A549 (cell line): ENCODE data around the gene CDKN1A. TPM values are rescaled to one million over a fixed set of nuclear protein-coding genes. Genes with fewer than 3 reads are reported as not detected.

Experiments
- ATAC-seq, 2 experiments: fragments of 200-7000 bp in 1 of 2; fragments of >200 bp in 1 of 2; cut with Nextera tagmentation in 1 of 2; cut with Tn5 transposase in 1 of 2; 3 replicates each; pipeline versions ENCODE4 v1.8.0 to v1.9.1; 2018 to 2020; ENCODE audit warnings: mild to moderate bottlenecking in 1 of 2, moderate library complexity in 1 of 2
- CTCF ChIA-PET: fragments of 300-600 bp; sonication (Branson Sonifier 250); formaldehyde crosslinking; extraction: SDS; loops from one replicate; lab custom pipeline; 2021; ENCODE audit warnings: antibody characterized with exemption, inconsistent platforms; lab: Yijun Ruan, JAX
- POLR2A ChIA-PET: fragments of 350-600 bp; formaldehyde crosslinking; extraction: SDS; loops from one replicate; lab custom pipeline; 2021; ENCODE audit warnings: antibody characterized with exemption, inconsistent platforms; lab: Yijun Ruan, JAX
- DNase-seq, 2 experiments: peaks; one replicate each; pipeline versions ENCODE4 v3.0.0 to v3.0.0-alpha.2; 2011 to 2016; ENCODE audit warnings: low read depth in 1 of 2, low spot score in 1 of 2
- FAIRE-seq: peaks from 2 replicates; lab custom pipeline; 2011; peaks lifted over from hg19 to GRCh38; lab: Jason Lieb, UNC
- H3K27ac ChIP-seq, 2 experiments: fragments of >200 bp; sonication (Bioruptor Twin); formaldehyde crosslinking; 3 replicates each; pipeline ENCODE4 v1.5.1; 2016 to 2017
- H3K4me1 ChIP-seq: fragments of >200 bp; sonication (Bioruptor Twin); formaldehyde crosslinking; 3 replicates; pipeline ENCODE4 v1.6.1; 2016
- H3K4me2 ChIP-seq: fragments of >200 bp; sonication (Bioruptor Twin); formaldehyde crosslinking; 3 replicates; pipeline ENCODE4 v1.6.1; 2016
- H3K4me3 ChIP-seq: fragments of >200 bp; sonication (Bioruptor Twin); formaldehyde crosslinking; 3 replicates; pipeline ENCODE4 v1.5.1; 2016
- H3K9me3 ChIP-seq: fragments of >200 bp; sonication (Bioruptor Twin); formaldehyde crosslinking; 3 replicates; pipeline ENCODE4 v1.6.1; 2016
- BHLHE40 ChIP-seq: IDR thresholded peaks from 2 replicates; pipeline ENCODE4 v1.6.1; 2012; ENCODE audit warnings: low read depth, low read length, inconsistent platforms
- CBX8 ChIP-seq: fragments of 200-600 bp; sonication (generic); IDR thresholded peaks from 2 replicates; pipeline ENCODE4 v1.6.1; 2016
- EP300 ChIP-seq, 2 experiments: fragments of >200 bp; sonication (Bioruptor Twin); formaldehyde crosslinking; IDR thresholded peaks; 2 replicates in 1 of 2; 3 replicates in 1 of 2; pipeline ENCODE4 v1.6.1; 2016 to 2017
- ESRRA ChIP-seq: fragments of 150-350 bp; IDR thresholded peaks from 2 replicates; pipeline ENCODE4 v1.6.1; 2014; ENCODE audit warnings: mild to moderate bottlenecking, low read length, borderline replicate concordance
- HOXA7 ChIP-seq: fragments of 250-450 bp; sonication (Bioruptor Pico); IDR thresholded peaks from 2 replicates; pipeline ENCODE4 v1.5.0; 2020; ENCODE audit warnings: mild to moderate bottlenecking, moderate library complexity
- JUNB ChIP-seq: fragments of >200 bp; sonication (Bioruptor Twin); formaldehyde crosslinking; IDR thresholded peaks from 2 replicates; pipeline ENCODE4 v1.6.1; 2016
- KDM1A ChIP-seq: fragments of 200-600 bp; sonication (generic); IDR thresholded peaks from 2 replicates; pipeline ENCODE4 v1.6.1; 2016; ENCODE audit warnings: low read depth, mild to moderate bottlenecking
- MYC ChIP-seq: IDR thresholded peaks from 2 replicates; pipeline ENCODE4 v1.6.1; 2012; ENCODE audit warnings: mild to moderate bottlenecking, inconsistent platforms, low read length, improper control_type of control experiment, borderline replicate concordance
- NR3C1 ChIP-seq: fragments of >200 bp; sonication (Bioruptor Twin); formaldehyde crosslinking; IDR thresholded peaks from 3 replicates; pipeline ENCODE4 v1.6.1; 2017
- POLR2AphosphoS2 ChIP-seq: conservative IDR thresholded peaks from 2 replicates; pipeline ENCODE4 v1.6.1; 2012; ENCODE audit warnings: low read length, improper control_type of control experiment, inconsistent platforms
- RAD21 ChIP-seq, 2 experiments: fragments of >200 bp in 1 of 2; sonication (Bioruptor Twin) in 1 of 2; formaldehyde crosslinking in 1 of 2; IDR thresholded peaks in 1 of 2; conservative IDR thresholded peaks in 1 of 2; 2 replicates in 1 of 2; 3 replicates in 1 of 2; pipeline ENCODE4 v1.6.1; 2012 to 2018; ENCODE audit warnings: inconsistent platforms in 1 of 2
- RFX5 ChIP-seq: fragments of 450-650 bp; IDR thresholded peaks from 2 replicates; pipeline ENCODE4 v1.7.1; 2014; ENCODE audit warnings: antibody characterized with exemption, mild to moderate bottlenecking, moderate library complexity
- SREBF2 ChIP-seq: fragments of 450-650 bp; IDR thresholded peaks from 2 replicates; pipeline ENCODE4 v1.6.1; 2014; ENCODE audit warnings: mild to moderate bottlenecking, moderate library complexity
- ZNF302 ChIP-seq: fragments of 250-450 bp; sonication (Bioruptor Pico); IDR thresholded peaks from 2 replicates; pipeline ENCODE4 v1.9.0; 2021; ENCODE audit warnings: inconsistent platforms, mild to moderate bottlenecking, moderate library complexity
- ZSCAN20 ChIP-seq: fragments of 250-450 bp; sonication (Bioruptor Pico); IDR thresholded peaks from 2 replicates; pipeline ENCODE4 v1.8.0; 2022; ENCODE audit warnings: mild to moderate bottlenecking, moderate library complexity
- WGBS: methylation state at CpG from one replicate; pipeline ENCODE4 v1.1.6; 2017; ENCODE audit errors: missing lambda C conversion rate; 5-methylcytosine and 5-hydroxymethylcytosine counted together
- polyA plus RNA-seq, 4 experiments: library from polyadenylated mRNA; depleted of rRNA in 3 of 4; stranded (reverse); fragments of >200 nt; fragmentation: RNase III in 1 of 4; extraction: RNeasy Plus Mini Kit Qiagen cat#74134 plus additional on column Dnase treatment in 1 of 4; gene quantifications; 2 replicates in 3 of 4; 3 replicates in 1 of 4; pipeline ENCODE4 v1.2.3, GENCODE V29; 2011 to 2017
- TF ChIP-seq, protein P1 (sequence below): IDR thresholded peaks from 2 replicates; pipeline ENCODE4 v1.6.1; 2012
- TF ChIP-seq, protein P2 (sequence below): IDR thresholded peaks from 2 replicates; pipeline ENCODE4 v1.6.1; 2012; ENCODE audit warnings: low read depth, borderline replicate concordance
- TF ChIP-seq, protein P3 (sequence below): fragments of 250-450 bp; sonication (Bioruptor Pico); IDR thresholded peaks from 2 replicates; pipeline ENCODE4 v1.5.0; 2021; ENCODE audit warnings: mild to moderate bottlenecking, moderate library complexity, borderline replicate concordance
- TF ChIP-seq, protein P4 (sequence below): fragments of 250-450 bp; sonication (Bioruptor Pico); IDR thresholded peaks from 2 replicates; pipeline ENCODE4 v1.5.0; 2020; ENCODE audit warnings: low read depth, mild to moderate bottlenecking, moderate library complexity

The CDKN1A gene
- polyA plus RNA-seq, 2 of the 4 experiments (the other 2 are of a cell fraction), result 130 to 183 TPM

DNA sequence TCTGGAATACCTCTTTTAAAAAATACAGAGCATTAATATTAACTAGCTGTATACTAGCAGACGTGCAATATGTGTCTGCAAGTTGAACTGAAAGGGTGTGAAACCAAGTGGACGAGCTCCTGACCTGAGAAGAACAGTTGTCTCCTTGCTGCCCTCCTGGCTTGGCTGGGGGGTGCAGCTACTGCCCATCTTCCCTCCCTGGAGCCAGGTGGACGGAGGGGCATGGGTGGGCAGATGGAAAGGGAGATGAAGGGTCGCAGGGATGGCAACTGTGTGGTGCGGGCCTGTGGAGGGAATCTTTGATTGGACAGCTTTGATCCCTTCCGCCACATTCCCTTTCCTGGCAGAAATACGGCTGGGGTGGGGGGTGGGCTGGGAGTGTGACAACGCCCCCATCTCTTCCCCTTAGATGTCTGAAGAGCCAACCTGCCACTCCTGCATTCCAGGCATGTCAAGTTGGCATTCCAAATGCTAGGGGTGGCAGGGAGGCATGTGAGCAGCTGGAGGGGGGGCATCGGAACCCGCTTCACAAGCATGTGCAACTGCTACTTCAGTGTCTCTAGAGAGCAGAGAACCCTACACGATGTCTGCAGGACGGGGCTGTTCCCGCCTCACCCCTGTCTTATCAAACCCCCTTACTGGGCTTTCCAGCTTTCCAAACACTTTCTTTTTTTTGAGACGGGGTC lies 47.0 kb upstream of the CDKN1A start:
- 72% methylated on average over 14 of the region's 14 CpGs for WGBS
- DNase-seq, result no peak
- TF ChIP-seq, protein P1, sequence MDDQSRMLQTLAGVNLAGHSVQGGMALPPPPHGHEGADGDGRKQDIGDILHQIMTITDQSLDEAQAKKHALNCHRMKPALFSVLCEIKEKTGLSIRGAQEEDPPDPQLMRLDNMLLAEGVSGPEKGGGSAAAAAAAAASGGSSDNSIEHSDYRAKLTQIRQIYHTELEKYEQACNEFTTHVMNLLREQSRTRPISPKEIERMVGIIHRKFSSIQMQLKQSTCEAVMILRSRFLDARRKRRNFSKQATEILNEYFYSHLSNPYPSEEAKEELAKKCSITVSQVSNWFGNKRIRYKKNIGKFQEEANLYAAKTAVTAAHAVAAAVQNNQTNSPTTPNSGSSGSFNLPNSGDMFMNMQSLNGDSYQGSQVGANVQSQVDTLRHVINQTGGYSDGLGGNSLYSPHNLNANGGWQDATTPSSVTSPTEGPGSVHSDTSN, result no peak
- TF ChIP-seq HOXA7 (CRISPR knock-in tag), result no peak
- no peak for TF ChIP-seq RAD21 (conservative IDR thresholded peaks at IDR 0.05 in 1 of 2, IDR thresholded peaks at IDR 0.05 in 1 of 2)
- no peak for TF ChIP-seq JUNB
- no peak for TF ChIP-seq KDM1A
- no peak for TF ChIP-seq RFX5
- TF ChIP-seq MYC, result no peak
- 0 out of 6 replicates have a peak, but pooled peaks of 1 of the 2 experiments have one; percentile 31 for ATAC-seq
- peaks cover 12% of the 10 kb centered on the region; the same call in 2 of the 3 replicates for H3K4me1 ChIP-seq
- CTCF ChIA-PET, result interaction anchor here (0.6 to 2.5 kb wide), 5 partner anchors 11 to 254 kb away, joined by 3 to 10 read pairs (median 3); partner anchors contain the start of gene C6orf89
- no peak overlapping the region for H3K4me2 ChIP-seq
- POLR2A ChIA-PET, result interaction anchor here (0.8 kb wide), 1 partner anchor 47 kb away, joined by 3 read pairs; the partner anchor contains the start of gene CDKN1A
- peak overlapping the region in 1 of 2 experiments; percentile 32; a peak in 1 of 6 replicates for H3K27ac ChIP-seq
- FAIRE-seq, result no peak
- H3K9me3 ChIP-seq, result no peaks in the 10 kb centered on the region
- H3K4me3 ChIP-seq, result no peak overlapping the region

DNA sequence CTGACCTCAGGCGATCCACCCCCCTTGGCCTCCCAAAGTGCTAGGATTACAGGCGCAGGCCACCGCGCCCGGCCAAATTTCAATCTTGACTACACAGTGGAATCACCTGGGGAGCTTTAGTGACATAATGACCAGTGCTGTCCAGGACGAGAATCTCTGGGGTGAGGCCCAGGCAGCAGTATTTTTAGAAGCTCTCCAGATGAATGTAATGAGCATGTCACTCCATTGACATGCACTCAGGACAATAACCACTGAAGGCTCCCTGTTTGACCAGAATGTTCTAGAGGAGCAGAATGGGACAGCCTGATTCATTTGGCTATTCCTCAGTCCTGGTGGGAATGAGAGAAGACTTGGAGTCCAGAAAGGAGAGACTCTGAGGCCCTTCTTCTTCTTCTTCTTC lies 45.1 kb upstream of the CDKN1A start:
- CTCF ChIA-PET, result interaction anchor here (1.1 to 2.5 kb wide), 3 partner anchors 9 to 26 kb away, joined by 3 to 10 read pairs (median 5); no protein-coding TSS in a partner anchor
- TF ChIP-seq KDM1A (no peak), NR3C1 (no peak), SREBF2 (no peak), ZSCAN20 (CRISPR knock-in tag) (no peak), EP300 (IDR thresholded peaks at IDR 0.05) (no peak), BHLHE40 (no peak), CBX8 (no peak), JUNB (no peak), POLR2AphosphoS2 (no peak), RFX5 (no peak), ESRRA (no peak), ZNF302 (CRISPR knock-in tag) (no peak), HOXA7 (CRISPR knock-in tag) (no peak)
- TF ChIP-seq, protein P2, sequence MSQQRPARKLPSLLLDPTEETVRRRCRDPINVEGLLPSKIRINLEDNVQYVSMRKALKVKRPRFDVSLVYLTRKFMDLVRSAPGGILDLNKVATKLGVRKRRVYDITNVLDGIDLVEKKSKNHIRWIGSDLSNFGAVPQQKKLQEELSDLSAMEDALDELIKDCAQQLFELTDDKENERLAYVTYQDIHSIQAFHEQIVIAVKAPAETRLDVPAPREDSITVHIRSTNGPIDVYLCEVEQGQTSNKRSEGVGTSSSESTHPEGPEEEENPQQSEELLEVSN, result no peak
- TF ChIP-seq, protein P3, sequence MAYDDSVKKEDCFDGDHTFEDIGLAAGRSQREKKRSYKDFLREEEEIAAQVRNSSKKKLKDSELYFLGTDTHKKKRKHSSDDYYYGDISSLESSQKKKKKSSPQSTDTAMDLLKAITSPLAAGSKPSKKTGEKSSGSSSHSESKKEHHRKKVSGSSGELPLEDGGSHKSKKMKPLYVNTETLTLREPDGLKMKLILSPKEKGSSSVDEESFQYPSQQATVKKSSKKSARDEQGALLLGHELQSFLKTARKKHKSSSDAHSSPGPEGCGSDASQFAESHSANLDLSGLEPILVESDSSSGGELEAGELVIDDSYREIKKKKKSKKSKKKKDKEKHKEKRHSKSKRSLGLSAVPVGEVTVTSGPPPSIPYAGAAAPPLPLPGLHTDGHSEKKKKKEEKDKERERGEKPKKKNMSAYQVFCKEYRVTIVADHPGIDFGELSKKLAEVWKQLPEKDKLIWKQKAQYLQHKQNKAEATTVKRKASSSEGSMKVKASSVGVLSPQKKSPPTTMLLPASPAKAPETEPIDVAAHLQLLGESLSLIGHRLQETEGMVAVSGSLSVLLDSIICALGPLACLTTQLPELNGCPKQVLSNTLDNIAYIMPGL (CRISPR knock-in tag), result no peak
- TF ChIP-seq, protein P4, sequence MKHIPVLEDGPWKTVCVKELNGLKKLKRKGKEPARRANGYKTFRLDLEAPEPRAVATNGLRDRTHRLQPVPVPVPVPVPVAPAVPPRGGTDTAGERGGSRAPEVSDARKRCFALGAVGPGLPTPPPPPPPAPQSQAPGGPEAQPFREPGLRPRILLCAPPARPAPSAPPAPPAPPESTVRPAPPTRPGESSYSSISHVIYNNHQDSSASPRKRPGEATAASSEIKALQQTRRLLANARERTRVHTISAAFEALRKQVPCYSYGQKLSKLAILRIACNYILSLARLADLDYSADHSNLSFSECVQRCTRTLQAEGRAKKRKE (CRISPR knock-in tag), result no peak
- no peak for DNase-seq

More for the DNA sequence above, 45.1 kb upstream of the CDKN1A start:
- no peak for ATAC-seq
- POLR2A ChIA-PET, result no interaction called here
- Histone ChIP-seq H3K27ac (peak overlapping the region in 1 of 2 experiments; percentile 71; a peak in 3 of 6 replicates), H3K4me3 (no peak overlapping the region), H3K9me3 (no peaks in the 10 kb centered on the region), H3K4me2 (no peak overlapping the region), H3K4me1 (peaks cover 12% of the 10 kb centered on the region; the same call in 2 of the 3 replicates)
- FAIRE-seq, result no peak
- WGBS, result 91% methylated on average over 6 of the region's 6 CpGs
